HEK293 (cell line): ENCODE measurements around the gene ITGA8.
A peak's percentile ranks its signal among the peaks of the same experiment; 100 is the strongest.

Experiments
- CTCF ChIA-PET: fragments of 350-600 bp; formaldehyde crosslinking; extraction: SDS; loops from one replicate; lab custom pipeline; 2021; ENCODE audit warnings: antibody characterized with exemption; lab: Yijun Ruan, JAX
- POLR2A ChIA-PET: fragments of 300-600 bp; formaldehyde crosslinking; extraction: SDS; loops from one replicate; lab custom pipeline; 2020; ENCODE audit warnings: antibody characterized with exemption, inconsistent platforms; lab: Yijun Ruan, JAX
- H3K27ac ChIP-seq: fragments of 200-500 bp; sonication (Bioruptor generic); 2 replicates; pipeline ENCODE4 v1.5.1; 2014; ENCODE audit warnings: low read depth, low read length, control low read depth, inconsistent platforms; ENCODE audit errors: extremely low read depth
- H3K36me3 ChIP-seq, 2 experiments: fragments of 200-500 bp in 1 of 2; sonication (Bioruptor generic) in 1 of 2; 1 replicate in 1 of 2; 2 replicates in 1 of 2; pipeline ENCODE4 v1.5.1; 2014 to 2017; ENCODE audit warnings: inconsistent platforms in 2 of 2, low read length in 2 of 2; ENCODE audit not compliant: control insufficient read depth in 2 of 2, insufficient read depth in 1 of 2
- H3K4me1 ChIP-seq: fragments of 200-500 bp; sonication (Bioruptor generic); 2 replicates; pipeline ENCODE4 v1.5.1; 2014; ENCODE audit warnings: mild to moderate bottlenecking, low read length, inconsistent platforms; ENCODE audit not compliant: control insufficient read depth, insufficient read depth
- H3K4me3 ChIP-seq: 2 replicates; pipeline ENCODE4 v1.5.1; 2011; ENCODE audit warnings: low read depth, mild to moderate bottlenecking, control low read depth, low read length, moderate library complexity
- H3K9me3 ChIP-seq: fragments of 200-500 bp; sonication (Bioruptor generic); 2 replicates; pipeline ENCODE4 v1.5.1; 2014; ENCODE audit warnings: low read depth, low read length, inconsistent platforms; ENCODE audit not compliant: control insufficient read depth, insufficient read depth
- GLIS1 ChIP-seq: fragments of 450-650 bp; formaldehyde crosslinking; IDR thresholded peaks from 2 replicates; pipeline ENCODE4 v1.5.1; 2016; ENCODE audit warnings: missing biosample characterization, missing genetic modification characterization
- KLF17 ChIP-seq: fragments of 450-650 bp; formaldehyde crosslinking; IDR thresholded peaks from 2 replicates; pipeline ENCODE4 v1.5.1; 2016; ENCODE audit warnings: missing biosample characterization, missing genetic modification characterization
- PRDM10 ChIP-seq: fragments of 450-650 bp; formaldehyde crosslinking; IDR thresholded peaks from 2 replicates; pipeline ENCODE4 v1.5.1; 2016; ENCODE audit warnings: missing biosample characterization, missing genetic modification characterization
- REPIN1 ChIP-seq: fragments of 450-650 bp; formaldehyde crosslinking; IDR thresholded peaks from 2 replicates; pipeline ENCODE4 v1.5.1; 2017; ENCODE audit warnings: missing biosample characterization, missing genetic modification characterization, low read depth
- WT1 ChIP-seq: fragments of 450-650 bp; formaldehyde crosslinking; IDR thresholded peaks from 2 replicates; pipeline ENCODE4 v1.5.1; 2016; ENCODE audit warnings: missing biosample characterization, missing genetic modification characterization
- YY1 ChIP-seq: fragments of 450-650 bp; formaldehyde crosslinking; IDR thresholded peaks from 2 replicates; pipeline ENCODE4 v1.5.1; 2018; ENCODE audit warnings: missing biosample characterization, missing genetic modification characterization
- ZBTB44 ChIP-seq: fragments of 450-650 bp; IDR thresholded peaks from 2 replicates; pipeline ENCODE4 v1.5.1; 2018; ENCODE audit warnings: missing biosample characterization, mild to moderate bottlenecking, missing genetic modification characterization
- ZBTB48 ChIP-seq: fragments of 450-650 bp; formaldehyde crosslinking; IDR thresholded peaks from 2 replicates; pipeline ENCODE4 v1.5.1; 2016; ENCODE audit warnings: missing biosample characterization, missing genetic modification characterization
- ZBTB49 ChIP-seq: fragments of 450-650 bp; formaldehyde crosslinking; IDR thresholded peaks from 2 replicates; pipeline ENCODE4 v1.5.1; 2016; ENCODE audit warnings: missing biosample characterization, missing genetic modification characterization, low read depth
- ZIC2 ChIP-seq: fragments of 450-650 bp; formaldehyde crosslinking; IDR thresholded peaks from 2 replicates; pipeline ENCODE4 v1.5.1; 2016; ENCODE audit warnings: missing biosample characterization, missing genetic modification characterization
- ZNF132 ChIP-seq: fragments of 450-650 bp; formaldehyde crosslinking; IDR thresholded peaks from 2 replicates; pipeline ENCODE4 v1.5.1; 2017; ENCODE audit warnings: missing biosample characterization, missing genetic modification characterization, borderline replicate concordance
- ZNF16 ChIP-seq: fragments of 450-650 bp; formaldehyde crosslinking; IDR thresholded peaks from 2 replicates; pipeline ENCODE4 v1.5.1; 2016; ENCODE audit warnings: low read depth, missing biosample characterization, missing genetic modification characterization
- ZNF221 ChIP-seq: fragments of 450-650 bp; formaldehyde crosslinking; IDR thresholded peaks from 2 replicates; pipeline ENCODE4 v1.5.1; 2017; ENCODE audit warnings: missing biosample characterization, missing genetic modification characterization, borderline replicate concordance
- ZNF558 ChIP-seq: fragments of 450-650 bp; formaldehyde crosslinking; IDR thresholded peaks from 2 replicates; pipeline ENCODE4 v1.5.1; 2016; ENCODE audit warnings: missing biosample characterization, missing genetic modification characterization
- ZNF585B ChIP-seq: fragments of 450-650 bp; formaldehyde crosslinking; IDR thresholded peaks from 2 replicates; pipeline ENCODE4 v1.5.1; 2016; ENCODE audit warnings: missing biosample characterization, missing genetic modification characterization
- ZNF639 ChIP-seq: fragments of 450-650 bp; formaldehyde crosslinking; IDR thresholded peaks from 2 replicates; pipeline ENCODE4 v1.5.1; 2016; ENCODE audit warnings: missing biosample characterization, missing genetic modification characterization
- TF ChIP-seq, protein P1 (sequence below): fragments of 450-650 bp; formaldehyde crosslinking; IDR thresholded peaks from 2 replicates; pipeline ENCODE4 v1.5.1; 2016; ENCODE audit warnings: missing biosample characterization, missing genetic modification characterization

The ITGA8 gene

DNA sequence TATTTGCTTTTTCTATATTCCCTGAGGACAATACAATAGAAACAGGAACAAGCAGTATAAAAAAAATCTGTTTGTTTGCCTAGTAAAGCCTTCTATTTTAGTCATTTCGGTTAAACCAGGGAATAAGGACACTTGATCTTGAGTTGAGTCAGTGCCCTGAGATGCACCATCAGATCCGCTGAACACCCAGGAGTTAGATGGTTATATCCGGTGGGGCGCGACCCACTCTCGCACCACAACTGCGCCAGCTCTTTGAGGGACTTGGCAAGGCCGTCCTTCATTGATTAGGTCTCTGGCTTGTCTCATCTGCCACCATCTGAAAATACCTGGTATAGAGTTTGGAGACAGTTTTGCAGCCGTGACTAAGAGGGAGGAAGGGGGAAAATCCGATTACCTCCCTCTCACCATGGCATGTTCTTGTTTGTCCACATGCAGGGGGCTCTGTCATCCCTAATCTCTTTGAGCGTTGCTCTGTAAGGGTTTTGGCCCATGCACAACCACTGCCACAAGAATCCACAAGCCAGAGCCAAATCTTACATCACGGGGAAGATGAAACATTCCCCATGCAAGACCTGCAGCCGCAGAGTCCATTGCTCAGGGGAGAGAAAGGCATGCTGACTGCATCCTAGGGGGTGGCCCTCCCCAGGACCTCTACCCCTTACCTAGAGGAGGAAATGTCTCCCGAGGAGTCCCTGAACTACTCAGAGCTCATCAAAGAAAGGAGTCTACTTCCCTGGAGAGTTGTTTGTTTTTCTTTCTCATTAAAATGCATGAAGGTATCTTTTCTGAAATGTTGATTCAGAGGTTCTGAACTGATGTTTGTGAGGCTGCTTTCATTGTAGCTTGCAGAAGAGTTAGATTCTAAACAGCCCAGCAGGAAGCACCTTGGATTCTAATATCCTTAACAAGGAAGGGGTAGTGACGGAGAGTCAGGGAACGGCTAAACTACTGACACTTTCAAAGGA is 247.0 kb downstream of the ITGA8 start:
- CTCF ChIA-PET: interaction anchor here (0.6 kb wide), 1 partner anchor 261 kb away, joined by 3 read pairs; no protein-coding TSS in a partner anchor
- H3K4me3 ChIP-seq: no peak overlapping the region
- peaks cover 20% of the 10 kb centered on the region for H3K4me1 ChIP-seq
- no peak for TF ChIP-seq YY1 (tag by site-specific recombination)
- TF ChIP-seq ZNF221 (tag by site-specific recombination): no peak
- 0 out of 2 replicates have a peak, but pooled peaks have one; percentile 22 for TF ChIP-seq ZBTB48 (tag by site-specific recombination)
- peak; percentile 61 for TF ChIP-seq WT1 (tag by site-specific recombination)
- no peak for TF ChIP-seq ZBTB49 (tag by site-specific recombination)
- TF ChIP-seq ZNF132 (tag by site-specific recombination): no peak
- TF ChIP-seq KLF17 (tag by site-specific recombination): no peak
- TF ChIP-seq ZNF16 (tag by site-specific recombination): no peak
- no peak for TF ChIP-seq ZNF585B (tag by site-specific recombination)
- TF ChIP-seq, protein P1, sequence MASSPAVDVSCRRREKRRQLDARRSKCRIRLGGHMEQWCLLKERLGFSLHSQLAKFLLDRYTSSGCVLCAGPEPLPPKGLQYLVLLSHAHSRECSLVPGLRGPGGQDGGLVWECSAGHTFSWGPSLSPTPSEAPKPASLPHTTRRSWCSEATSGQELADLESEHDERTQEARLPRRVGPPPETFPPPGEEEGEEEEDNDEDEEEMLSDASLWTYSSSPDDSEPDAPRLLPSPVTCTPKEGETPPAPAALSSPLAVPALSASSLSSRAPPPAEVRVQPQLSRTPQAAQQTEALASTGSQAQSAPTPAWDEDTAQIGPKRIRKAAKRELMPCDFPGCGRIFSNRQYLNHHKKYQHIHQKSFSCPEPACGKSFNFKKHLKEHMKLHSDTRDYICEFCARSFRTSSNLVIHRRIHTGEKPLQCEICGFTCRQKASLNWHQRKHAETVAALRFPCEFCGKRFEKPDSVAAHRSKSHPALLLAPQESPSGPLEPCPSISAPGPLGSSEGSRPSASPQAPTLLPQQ: no peak
- TF ChIP-seq PRDM10 (tag by site-specific recombination): peak; percentile 70
- TF ChIP-seq ZNF558 (tag by site-specific recombination): 0 out of 2 replicates have a peak, but pooled peaks have one; percentile 61
- TF ChIP-seq ZBTB44 (tag by site-specific recombination): peak; percentile 23; the same call in 1 of the 2 replicates
- TF ChIP-seq GLIS1 (tag by site-specific recombination): peak; percentile 96
- TF ChIP-seq ZIC2 (tag by site-specific recombination): peak; percentile 99
- no peak for TF ChIP-seq ZNF639 (tag by site-specific recombination)
- no peak for TF ChIP-seq REPIN1
- no peaks in the 10 kb centered on the region for H3K36me3 ChIP-seq
- H3K27ac ChIP-seq: peak overlapping the region; percentile 65
- no peaks in the 10 kb centered on the region for H3K9me3 ChIP-seq
- POLR2A ChIA-PET: no interaction called here
